HG02970 (cell line): ENCODE measurements around the gene CADPS2.
"Not testable (repeated sequence)": the region's sequence is repeated elsewhere in the genome, so short reads cannot be mapped to it uniquely, and the experiment has no call there.

Experiments used
- ATAC-seq: cut with Tn5 transposase; IDR thresholded peaks from one replicate; pipeline ENCODE4 v1.9.1; 2021; ENCODE audit warnings: mild to moderate bottlenecking, moderate library complexity, moderate number of reproducible peaks; ENCODE audit not compliant: unreplicated experiment, low FRiP score

The CADPS2 gene

DNA sequence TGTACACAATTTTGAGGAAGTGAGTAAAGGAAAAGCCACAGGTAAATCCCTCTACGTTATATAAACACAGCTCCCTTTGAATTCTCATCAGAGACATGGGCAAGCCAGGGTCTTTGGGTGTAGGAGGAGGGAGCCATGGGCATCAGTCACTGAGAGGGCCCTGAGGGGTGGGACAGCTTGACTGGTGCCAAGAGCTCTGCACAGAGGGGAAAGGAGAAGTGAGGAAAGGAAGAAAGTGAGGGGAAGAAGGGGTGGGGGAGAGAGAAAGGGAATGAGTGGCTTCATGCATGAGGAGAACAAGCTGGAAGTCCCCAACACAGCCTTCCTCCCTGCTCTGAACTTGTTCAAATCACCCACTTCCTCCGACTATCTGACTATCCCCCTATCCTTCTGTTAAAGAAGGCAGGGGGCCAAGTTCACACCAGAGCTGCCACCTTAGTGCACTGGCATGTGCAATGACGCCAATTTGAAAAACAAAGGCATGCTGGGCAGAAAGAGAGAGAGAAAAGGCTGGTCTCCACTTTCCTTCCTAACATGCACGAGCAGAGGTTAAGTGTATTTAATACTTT lies 167.2 kb downstream of the CADPS2 start:
- ATAC-seq: no peak

- ATAC-seq: no peak
These were observed 168.7 kb downstream of the CADPS2 start for GRCh38 chr7:122717356-122718089.

DNA sequence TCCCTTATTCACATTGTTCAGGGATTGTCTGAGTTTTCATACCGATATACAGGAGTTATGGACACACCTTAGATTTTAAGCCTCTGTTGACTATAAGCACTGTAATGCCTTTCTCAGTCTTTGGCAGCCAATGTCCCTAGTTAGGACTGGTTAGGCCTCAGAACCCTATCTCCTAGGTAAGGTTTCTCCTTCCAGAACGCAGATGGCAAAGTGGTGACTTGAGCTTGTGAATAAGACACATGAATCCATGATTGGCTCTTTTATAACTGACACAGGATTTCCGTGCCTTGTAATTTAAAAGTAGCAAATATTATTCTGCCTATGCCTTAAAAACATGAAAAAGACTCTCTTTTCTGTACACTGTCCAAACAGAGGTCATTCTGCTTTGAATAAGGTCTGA lies 171.1 kb downstream of the CADPS2 start:
- no peak for ATAC-seq

- ATAC-seq: no peak
These were observed 175.3 kb downstream of the CADPS2 start for GRCh38 chr7:122710916-122711315.

- no peak for ATAC-seq
These were observed 176.2 kb downstream of the CADPS2 start for GRCh38 chr7:122709930-122710646.

GRCh38 chr7:122706836-122707235 lies 179.4 kb downstream of the CADPS2 start:
- no peak for ATAC-seq

DNA sequence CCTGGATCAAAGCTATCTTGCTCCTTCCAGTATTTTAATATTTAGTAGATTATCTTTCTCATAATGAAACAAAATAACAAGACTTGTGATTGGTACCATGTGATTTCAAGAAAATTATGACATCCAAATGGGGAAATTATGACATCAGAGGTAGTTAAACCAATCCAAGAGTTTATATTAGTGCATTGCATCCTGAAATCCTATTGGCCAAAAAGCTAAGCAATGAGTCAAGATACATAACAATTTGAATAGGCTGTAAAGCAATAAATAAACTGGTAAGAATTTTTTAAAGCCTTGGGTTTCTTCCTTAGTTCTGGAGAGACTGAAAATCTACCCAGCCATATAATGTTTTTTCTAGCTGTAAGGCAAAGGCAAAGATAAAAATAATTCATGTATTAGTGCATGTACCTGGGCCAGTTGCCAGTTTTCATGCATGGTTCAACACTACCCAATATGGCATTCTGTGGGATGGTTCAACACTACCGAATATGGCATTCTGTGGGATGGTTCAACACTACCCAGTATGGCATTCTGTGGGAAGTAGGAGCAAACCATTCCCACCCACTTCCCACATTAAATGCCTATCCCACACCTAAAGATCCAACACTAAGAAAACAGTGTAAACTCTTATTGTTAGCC lies 183.3 kb downstream of the CADPS2 start, which contains the start of gene RNF148:
Gene RNF148, minus strand, starts transcription at position 51 of the 639 bp plus-strand sequence. CDS start 172 bp downstream, outside the sequence.
- ATAC-seq: no peak

DNA sequence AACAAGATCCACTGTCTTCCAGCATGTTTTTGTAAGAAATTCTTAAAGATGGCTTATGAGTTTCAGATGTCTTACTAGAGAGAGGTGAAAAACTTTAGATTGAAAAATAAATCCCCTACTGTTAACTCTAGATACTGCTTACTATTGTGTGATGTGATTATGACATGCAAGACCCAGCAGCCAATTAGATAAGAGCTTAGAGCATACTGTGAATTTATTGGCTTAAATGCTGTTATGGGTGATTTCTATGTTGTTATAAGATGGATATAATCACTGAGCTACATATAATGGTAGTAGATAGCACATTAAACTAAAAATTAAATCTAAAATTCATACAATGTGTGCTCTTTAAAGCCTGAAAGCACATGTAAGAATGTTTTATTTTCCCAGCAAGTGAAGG lies 187.2 kb downstream of the CADPS2 start, which contains the start of gene RNF133:
Gene RNF133, minus strand, starts transcription at position 101 of the 400 bp plus-strand sequence. CDS start 199 bp downstream, outside the sequence.
- no peak for ATAC-seq

- ATAC-seq: no peak
These were observed 190.4 kb downstream of the CADPS2 start for GRCh38 chr7:122695816-122696215.

DNA sequence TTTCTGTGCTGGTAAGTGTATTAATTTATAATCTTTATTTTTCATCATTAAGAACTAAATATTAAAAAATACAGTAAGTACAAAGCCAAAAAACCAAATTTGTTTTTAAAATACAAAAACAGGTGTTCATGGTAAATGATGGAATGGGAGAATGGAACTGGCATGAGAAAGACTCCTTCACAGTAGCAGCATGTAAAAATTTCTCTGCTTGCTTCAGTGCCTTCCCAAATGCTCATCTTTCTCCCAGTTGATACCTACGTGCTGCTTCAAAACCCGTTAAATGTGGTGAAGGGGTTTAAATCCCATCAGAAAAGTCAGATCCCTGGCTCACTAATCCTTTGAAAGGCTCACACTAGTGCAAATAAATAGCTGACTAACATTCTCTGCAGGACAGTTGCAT lies 191.6 kb downstream of the CADPS2 start:
- no peak for ATAC-seq

GRCh38 chr7:122692769-122693309 lies 193.4 kb downstream of the CADPS2 start:
- no peak for ATAC-seq

GRCh38 chr7:122691569-122692235 lies 194.6 kb downstream of the CADPS2 start:
- ATAC-seq: no peak

DNA sequence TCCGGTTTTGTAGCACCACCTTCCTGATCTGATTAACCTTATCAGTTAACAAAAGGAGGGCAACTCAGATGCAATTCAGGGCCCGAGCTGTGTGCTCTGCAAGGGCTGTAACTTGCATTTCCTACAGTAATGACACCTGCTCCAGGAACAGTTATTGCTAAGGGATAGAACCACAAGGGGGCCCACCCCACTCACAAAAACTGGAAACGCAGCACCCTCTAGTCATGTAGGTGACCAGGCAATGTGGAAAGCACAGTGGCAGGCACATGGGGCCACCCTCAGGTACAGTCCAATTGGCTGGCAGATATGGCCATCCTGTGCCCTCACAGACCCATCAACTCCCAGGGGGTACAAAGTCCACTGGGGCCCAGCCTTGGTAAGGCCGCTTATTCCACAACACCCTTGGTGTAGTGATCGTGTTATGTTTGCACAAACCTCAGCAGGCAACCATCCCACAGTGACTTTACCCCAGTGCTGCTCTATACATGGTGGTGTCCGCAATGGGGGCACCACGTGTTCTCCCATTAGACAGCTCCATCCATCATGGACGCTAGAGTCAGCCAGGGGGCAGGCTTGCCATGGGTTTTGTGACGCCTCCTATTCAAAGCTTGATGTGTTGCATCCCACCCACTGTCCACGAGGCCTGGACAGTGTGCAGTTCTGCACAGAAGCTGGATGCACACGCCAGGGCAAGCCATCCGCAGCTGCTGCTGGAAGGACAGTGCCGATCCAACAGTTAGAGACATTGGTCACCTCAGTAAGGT lies 196.7 kb downstream of the CADPS2 start:
- no peak for ATAC-seq

GRCh38 chr7:122688400-122688998 lies 197.8 kb downstream of the CADPS2 start:
- no peak for ATAC-seq

- ATAC-seq: no peak
These were observed 199.8 kb downstream of the CADPS2 start for GRCh38 chr7:122686360-122686878.

DNA sequence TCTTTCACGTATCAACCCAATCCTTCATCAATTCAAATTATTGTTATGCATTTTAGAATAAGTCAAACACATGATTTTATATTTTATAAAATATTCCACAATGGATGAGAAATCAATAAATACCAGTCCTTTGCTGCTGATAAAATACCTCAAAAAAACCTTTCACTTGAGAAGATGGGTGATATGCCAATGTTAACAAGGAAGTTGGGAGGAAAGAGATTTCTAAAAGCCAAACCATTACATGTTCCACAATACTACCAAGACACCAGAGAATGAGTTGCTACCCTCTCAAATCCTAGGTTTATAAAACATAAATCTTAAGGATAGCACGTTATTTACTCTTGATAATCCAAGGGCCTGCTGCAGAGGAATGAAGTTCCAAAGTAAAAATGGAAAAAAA lies 201.8 kb downstream of the CADPS2 start:
- ATAC-seq: no peak

DNA sequence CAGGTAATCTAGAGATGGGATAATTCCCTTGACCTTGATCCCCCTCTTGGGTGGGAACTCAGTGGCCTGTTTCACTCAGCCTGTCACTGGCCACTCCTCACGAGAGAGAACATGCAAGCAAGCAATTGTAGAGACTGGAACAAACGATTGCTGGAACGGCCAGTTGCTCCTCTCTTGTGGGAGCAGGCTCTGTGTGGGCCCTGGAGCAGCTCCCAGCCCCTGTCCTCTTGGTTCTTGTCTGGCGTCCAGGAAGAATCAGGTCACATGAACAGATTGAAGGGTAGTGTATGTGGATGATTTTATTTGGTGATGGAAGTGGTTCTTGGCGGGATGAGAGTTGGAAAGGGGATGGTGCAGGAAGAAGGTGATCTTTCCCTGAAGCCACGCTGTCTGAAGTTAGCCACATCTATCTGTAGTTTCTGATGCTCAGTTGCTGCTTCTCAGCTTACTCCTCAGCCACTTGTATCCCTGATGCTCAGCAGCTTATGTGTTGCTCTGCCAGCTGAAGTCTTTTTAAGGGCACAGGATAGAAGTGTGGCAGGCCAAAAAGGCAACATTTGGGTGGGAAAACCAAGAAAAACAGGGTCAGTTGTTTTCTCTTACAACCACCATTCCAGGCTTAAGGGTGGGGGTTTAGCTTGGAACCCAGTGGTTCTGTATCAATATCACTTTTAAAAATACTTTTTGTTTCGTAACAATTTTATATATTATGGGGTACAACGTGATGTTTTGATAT lies 203.3 kb downstream of the CADPS2 start:
- ATAC-seq: no peak

- ATAC-seq: not testable (repeated sequence)
These were observed 205.1 kb downstream of the CADPS2 start for GRCh38 chr7:122681186-122681585.
